Osteocyte (in vitro differentiated cells): ENCODE data around the gene ACTN2. TPM values are rescaled to one million over a fixed set of nuclear protein-coding genes. Genes with fewer than 3 reads are reported as not detected.

Experiments
- DNase-seq: peaks from one replicate; pipeline ENCODE4 v3.0.0; 2021; ENCODE audit warnings: mixed read lengths; ENCODE audit not compliant: unreplicated experiment; ENCODE audit errors: extremely low spot score
- H3K27ac Mint-ChIP-seq: one replicate; pipeline ENCODE4 v1.8.0; 2021; ENCODE audit warnings: mild to moderate bottlenecking, mixed read lengths; ENCODE audit not compliant: unreplicated experiment
- H3K27me3 Mint-ChIP-seq: one replicate; pipeline ENCODE4 v1.8.0; 2021; ENCODE audit warnings: mixed read lengths; ENCODE audit not compliant: unreplicated experiment
- H3K36me3 Mint-ChIP-seq: one replicate; pipeline ENCODE4 v1.8.0; 2021; ENCODE audit warnings: mixed read lengths; ENCODE audit not compliant: unreplicated experiment
- H3K4me1 Mint-ChIP-seq: one replicate; pipeline ENCODE4 v1.8.0; 2021; ENCODE audit warnings: mixed read lengths; ENCODE audit not compliant: unreplicated experiment
- H3K4me3 Mint-ChIP-seq: one replicate; pipeline ENCODE4 v1.8.0; 2021; ENCODE audit warnings: mild to moderate bottlenecking, moderate library complexity, mixed read lengths; ENCODE audit not compliant: unreplicated experiment
- H3K9me3 Mint-ChIP-seq: one replicate; pipeline ENCODE4 v1.8.0; 2021; ENCODE audit warnings: mixed read lengths; ENCODE audit not compliant: unreplicated experiment
- total RNA-seq: library from RNA; stranded (reverse); gene quantifications from 2 replicates; pipeline ENCODE4 v1.2.1, GENCODE V29; 2021
- TF ChIP-seq, protein P1 (sequence below): fragments of 200-600 bp; sonication (generic); IDR thresholded peaks from 2 replicates; pipeline ENCODE4 v1.5.0; 2021; ENCODE audit warnings: antibody characterized with exemption, mild to moderate bottlenecking, moderate library complexity

The ACTN2 gene
- total RNA-seq, 1 donor from 2014 or later: not detected

DNA sequence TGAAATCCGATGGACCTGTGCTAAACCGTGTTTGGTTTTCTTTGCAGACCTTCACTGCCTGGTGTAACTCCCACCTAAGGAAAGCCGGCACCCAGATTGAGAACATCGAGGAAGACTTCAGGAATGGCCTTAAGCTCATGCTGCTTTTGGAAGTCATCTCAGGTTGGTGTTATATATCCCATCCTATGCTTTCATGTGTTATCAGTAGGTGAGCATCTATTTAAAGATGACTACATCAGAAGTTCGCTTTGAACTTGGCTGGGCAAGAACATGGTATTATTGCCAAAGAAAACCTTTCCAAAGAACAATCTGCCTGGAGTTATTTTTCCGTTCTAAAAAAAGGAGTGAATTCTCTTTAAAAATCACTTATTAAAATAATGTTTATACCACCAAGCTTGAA is 31.5 kb downstream of the ACTN2 start:
- Mint-ChIP-seq H3K4me1 (no peaks in the 10 kb centered on the region), H3K9me3 (no peaks in the 10 kb centered on the region), H3K36me3 (no peaks in the 10 kb centered on the region), H3K4me3 (no peak overlapping the region), H3K27me3 (no peaks in the 10 kb centered on the region), H3K27ac (no peak overlapping the region)
- DNase-seq: no peak
- TF ChIP-seq, protein P1, sequence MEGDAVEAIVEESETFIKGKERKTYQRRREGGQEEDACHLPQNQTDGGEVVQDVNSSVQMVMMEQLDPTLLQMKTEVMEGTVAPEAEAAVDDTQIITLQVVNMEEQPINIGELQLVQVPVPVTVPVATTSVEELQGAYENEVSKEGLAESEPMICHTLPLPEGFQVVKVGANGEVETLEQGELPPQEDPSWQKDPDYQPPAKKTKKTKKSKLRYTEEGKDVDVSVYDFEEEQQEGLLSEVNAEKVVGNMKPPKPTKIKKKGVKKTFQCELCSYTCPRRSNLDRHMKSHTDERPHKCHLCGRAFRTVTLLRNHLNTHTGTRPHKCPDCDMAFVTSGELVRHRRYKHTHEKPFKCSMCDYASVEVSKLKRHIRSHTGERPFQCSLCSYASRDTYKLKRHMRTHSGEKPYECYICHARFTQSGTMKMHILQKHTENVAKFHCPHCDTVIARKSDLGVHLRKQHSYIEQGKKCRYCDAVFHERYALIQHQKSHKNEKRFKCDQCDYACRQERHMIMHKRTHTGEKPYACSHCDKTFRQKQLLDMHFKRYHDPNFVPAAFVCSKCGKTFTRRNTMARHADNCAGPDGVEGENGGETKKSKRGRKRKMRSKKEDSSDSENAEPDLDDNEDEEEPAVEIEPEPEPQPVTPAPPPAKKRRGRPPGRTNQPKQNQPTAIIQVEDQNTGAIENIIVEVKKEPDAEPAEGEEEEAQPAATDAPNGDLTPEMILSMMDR: no peak

DNA sequence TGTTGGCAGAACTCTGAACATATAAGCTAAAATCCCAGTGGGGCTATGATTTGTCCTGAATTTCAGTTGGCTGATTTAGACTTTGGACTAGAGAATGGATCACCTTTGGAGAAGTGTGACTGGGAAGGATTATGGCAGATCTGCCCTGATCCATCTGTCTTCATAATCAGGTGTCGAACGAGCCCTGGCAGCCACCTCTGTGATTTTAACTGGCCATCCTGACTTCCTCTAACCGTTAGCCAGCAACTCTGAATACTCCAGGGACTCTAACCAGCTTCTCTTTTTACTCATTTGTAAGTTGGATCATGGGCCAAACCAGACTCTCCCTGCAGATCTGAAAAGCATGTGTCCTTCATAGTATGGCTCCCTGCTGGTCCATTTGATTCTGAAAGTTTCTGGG is 32.0 kb downstream of the ACTN2 start:
- Mint-ChIP-seq H3K27me3 (no peaks in the 10 kb centered on the region), H3K4me1 (no peaks in the 10 kb centered on the region), H3K27ac (no peak overlapping the region), H3K9me3 (no peaks in the 10 kb centered on the region), H3K36me3 (no peaks in the 10 kb centered on the region), H3K4me3 (no peak overlapping the region)
- peak; percentile 51 for DNase-seq
- TF ChIP-seq, protein P1: no peak

DNA sequence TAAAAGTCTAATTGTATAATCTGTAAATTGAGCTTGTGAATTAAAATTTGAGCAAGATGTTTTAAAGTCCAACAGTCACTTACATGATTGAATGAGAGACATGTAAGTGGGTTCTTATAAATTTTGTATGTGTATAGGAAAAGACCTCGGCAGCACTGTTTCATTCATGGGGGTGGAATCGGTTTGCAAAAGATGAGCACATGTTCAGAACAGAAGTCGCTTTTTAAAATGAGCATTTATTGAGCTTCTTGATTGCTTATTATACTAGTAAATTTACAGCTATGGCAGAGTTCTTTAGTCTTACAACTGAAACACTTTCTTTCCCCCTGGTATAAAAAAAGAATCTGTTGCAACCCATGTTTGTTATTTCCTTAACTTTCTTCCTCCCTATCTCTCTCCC is 33.9 kb downstream of the ACTN2 start:
- TF ChIP-seq, protein P1: no peak
- Mint-ChIP-seq H3K36me3 (no peaks in the 10 kb centered on the region), H3K9me3 (no peaks in the 10 kb centered on the region), H3K27me3 (no peaks in the 10 kb centered on the region), H3K27ac (no peak overlapping the region), H3K4me1 (no peaks in the 10 kb centered on the region), H3K4me3 (no peak overlapping the region)
- DNase-seq: no peak

DNA sequence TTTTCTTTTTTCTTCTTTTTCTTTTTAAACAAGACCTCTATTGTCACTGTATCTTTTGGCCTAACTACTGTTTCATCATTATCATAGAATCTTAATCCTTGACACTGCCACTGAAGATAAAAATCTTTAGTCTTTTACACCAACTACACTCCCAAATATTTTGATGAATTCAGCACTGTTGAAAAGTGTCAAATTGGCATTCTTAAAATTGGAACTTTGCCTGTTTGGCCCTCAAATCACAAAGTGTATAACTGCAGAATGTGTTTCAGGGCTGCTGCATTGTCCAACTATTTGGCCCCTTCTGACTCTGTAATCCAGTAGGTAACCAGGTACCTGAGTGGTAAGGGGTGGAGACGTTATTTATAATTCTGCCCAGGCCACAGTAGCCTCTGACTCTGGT is 34.3 kb downstream of the ACTN2 start:
- no peaks in the 10 kb centered on the region for H3K27me3 Mint-ChIP-seq
- no peak overlapping the region for H3K4me3 Mint-ChIP-seq
- no peaks in the 10 kb centered on the region for H3K9me3 Mint-ChIP-seq
- TF ChIP-seq, protein P1: no peak
- H3K27ac Mint-ChIP-seq: no peak overlapping the region
- H3K4me1 Mint-ChIP-seq: no peaks in the 10 kb centered on the region
- DNase-seq: no peak
- H3K36me3 Mint-ChIP-seq: no peaks in the 10 kb centered on the region

DNA sequence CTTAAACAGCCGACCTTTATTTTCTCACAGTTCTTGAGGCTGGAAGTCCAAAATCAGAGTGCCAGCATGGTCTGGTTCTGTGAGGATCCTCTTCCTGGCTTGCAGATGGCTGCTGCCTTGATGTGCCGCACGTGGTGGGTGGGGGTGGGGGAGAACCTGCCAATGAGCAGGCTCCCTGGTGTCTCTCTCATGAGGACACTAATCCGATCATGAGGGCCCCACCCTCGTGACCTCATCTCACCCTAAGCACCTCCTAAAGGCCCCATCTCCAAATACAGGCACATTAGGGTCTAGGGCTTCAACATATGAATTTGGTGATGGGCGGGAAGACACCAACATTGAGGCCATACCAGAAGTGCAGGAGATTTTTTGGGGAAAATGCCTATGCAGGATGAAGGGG is 37.8 kb downstream of the ACTN2 start:
- Mint-ChIP-seq H3K4me3 (no peak overlapping the region), H3K27ac (no peak overlapping the region), H3K4me1 (no peaks in the 10 kb centered on the region), H3K9me3 (no peaks in the 10 kb centered on the region), H3K36me3 (no peaks in the 10 kb centered on the region), H3K27me3 (no peaks in the 10 kb centered on the region)
- TF ChIP-seq, protein P1: no peak
- no peak for DNase-seq
